Measurements from ENCODE around the gene CYBA. TPM values are rescaled to one million over a fixed set of nuclear protein-coding genes. Genes with fewer than 3 reads are reported as not detected.

CYBA gene
- total and polyA plus RNA-seq, 2 of the 13 experiments (the other 11 are each of a cell fraction or from before 2014, with no cell fraction given): 196 to 250 TPM

GRCh38 chr16:88617268-88618031, 33.4 kb downstream of the CYBA start:
- DNase-seq (ENCODE audit: low spot score): no peak
- intact Hi-C loops (cut with micrococcal nuclease; ENCODE audit: unreplicated experiment) (loop anchor here (1.0 kb wide), 1 partner anchor 31 kb away; no protein-coding TSS in a partner anchor), in situ Hi-C loops (cut with HindIII; ENCODE audit: extremely low pct_ligation_motif_present, low pct_unique_long_range_greater_than_20kb) (no loop called here)
- H3K36me3 ChIP-seq (replicated peaks in 1 of 2; ENCODE audit: control insufficient read depth in 1 of 2, insufficient read depth in 2 of 2, low read length in 2 of 2): peaks cover 18 to 48% of the 10 kb centered on the region in 2 experiments
- no peak for ATAC-seq
- H3K79me2 ChIP-seq (ENCODE audit: insufficient read depth, low read length): peaks cover 15% of the 10 kb centered on the region
- TF ChIP-seq, protein P1, sequence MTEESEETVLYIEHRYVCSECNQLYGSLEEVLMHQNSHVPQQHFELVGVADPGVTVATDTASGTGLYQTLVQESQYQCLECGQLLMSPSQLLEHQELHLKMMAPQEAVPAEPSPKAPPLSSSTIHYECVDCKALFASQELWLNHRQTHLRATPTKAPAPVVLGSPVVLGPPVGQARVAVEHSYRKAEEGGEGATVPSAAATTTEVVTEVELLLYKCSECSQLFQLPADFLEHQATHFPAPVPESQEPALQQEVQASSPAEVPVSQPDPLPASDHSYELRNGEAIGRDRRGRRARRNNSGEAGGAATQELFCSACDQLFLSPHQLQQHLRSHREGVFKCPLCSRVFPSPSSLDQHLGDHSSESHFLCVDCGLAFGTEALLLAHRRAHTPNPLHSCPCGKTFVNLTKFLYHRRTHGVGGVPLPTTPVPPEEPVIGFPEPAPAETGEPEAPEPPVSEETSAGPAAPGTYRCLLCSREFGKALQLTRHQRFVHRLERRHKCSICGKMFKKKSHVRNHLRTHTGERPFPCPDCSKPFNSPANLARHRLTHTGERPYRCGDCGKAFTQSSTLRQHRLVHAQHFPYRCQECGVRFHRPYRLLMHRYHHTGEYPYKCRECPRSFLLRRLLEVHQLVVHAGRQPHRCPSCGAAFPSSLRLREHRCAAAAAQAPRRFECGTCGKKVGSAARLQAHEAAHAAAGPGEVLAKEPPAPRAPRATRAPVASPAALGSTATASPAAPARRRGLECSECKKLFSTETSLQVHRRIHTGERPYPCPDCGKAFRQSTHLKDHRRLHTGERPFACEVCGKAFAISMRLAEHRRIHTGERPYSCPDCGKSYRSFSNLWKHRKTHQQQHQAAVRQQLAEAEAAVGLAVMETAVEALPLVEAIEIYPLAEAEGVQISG (CRISPR knock-in tag; IDR thresholded peaks at IDR 0.05): 0 out of 2 replicates have a peak, but pooled peaks have one; percentile 30
- TF ChIP-seq PHF20 (CRISPR knock-in tag; IDR thresholded peaks at IDR 0.05): no peak
- TF ChIP-seq FOXA3 (CRISPR knock-in tag; IDR thresholded peaks at IDR 0.05): peak; percentile 15; the same call in 1 of the 2 replicates
- TF ChIP-seq FOXA1 (IDR thresholded peaks at IDR 0.05): no peak
- TF ChIP-seq FOXA1 (CRISPR knock-in tag; IDR thresholded peaks at IDR 0.05): peak; percentile 65
- no peak overlapping the region for H3K9ac ChIP-seq (ENCODE audit: insufficient read depth, low read depth, low read length)
- CTCF ChIA-PET (ENCODE audit: low intra/inter-chr PET ratio, low total read pairs): no interaction called here
- H3K4me3 ChIP-seq (replicated peaks in 1 of 3; ENCODE audit: insufficient read depth in 1 of 3, low read depth in 2 of 3, low read length in 3 of 3): no peak overlapping the region
- POLR2A ChIA-PET: interaction anchor here (1.3 to 2.7 kb wide), 6 partner anchors 20 to 47 kb away, joined by 4 to 17 read pairs (median 7); partner anchors contain the start of genes CYBA, MVD and ZC3H18
- peaks cover 8% of the 10 kb centered on the region; the same call in 1 of the 2 replicates for H4K20me1 ChIP-seq (ENCODE audit: insufficient read depth, low read length)
- BruUV-seq (replicated peaks): no TSS peak
- peak overlapping the region; percentile 65 for H3K27ac ChIP-seq (ENCODE audit: extremely low read length, insufficient read depth, low read length)
- H3K27me3 ChIP-seq (ENCODE audit: control insufficient read depth in 1 of 2, insufficient read depth in 2 of 2, low read length in 2 of 2): no peaks in the 10 kb centered on the region
- peaks cover 36% of the 10 kb centered on the region for H3K4me1 ChIP-seq (ENCODE audit: insufficient read depth, low read length)
- WGBS (ENCODE audit: low lambda C conversion rate): 88% methylated on average over 20 of the region's 20 CpGs
- no peak overlapping the region for H2AFZ ChIP-seq (ENCODE audit: low read length)
- no peaks in the 10 kb centered on the region for H3K9me3 ChIP-seq (ENCODE audit: low read length)
- H3K4me2 ChIP-seq (ENCODE audit: low read depth, low read length): no peak overlapping the region
- no peak for FAIRE-seq
